ENCODE measurements around the gene JMJD8.

The JMJD8 gene

DNA sequence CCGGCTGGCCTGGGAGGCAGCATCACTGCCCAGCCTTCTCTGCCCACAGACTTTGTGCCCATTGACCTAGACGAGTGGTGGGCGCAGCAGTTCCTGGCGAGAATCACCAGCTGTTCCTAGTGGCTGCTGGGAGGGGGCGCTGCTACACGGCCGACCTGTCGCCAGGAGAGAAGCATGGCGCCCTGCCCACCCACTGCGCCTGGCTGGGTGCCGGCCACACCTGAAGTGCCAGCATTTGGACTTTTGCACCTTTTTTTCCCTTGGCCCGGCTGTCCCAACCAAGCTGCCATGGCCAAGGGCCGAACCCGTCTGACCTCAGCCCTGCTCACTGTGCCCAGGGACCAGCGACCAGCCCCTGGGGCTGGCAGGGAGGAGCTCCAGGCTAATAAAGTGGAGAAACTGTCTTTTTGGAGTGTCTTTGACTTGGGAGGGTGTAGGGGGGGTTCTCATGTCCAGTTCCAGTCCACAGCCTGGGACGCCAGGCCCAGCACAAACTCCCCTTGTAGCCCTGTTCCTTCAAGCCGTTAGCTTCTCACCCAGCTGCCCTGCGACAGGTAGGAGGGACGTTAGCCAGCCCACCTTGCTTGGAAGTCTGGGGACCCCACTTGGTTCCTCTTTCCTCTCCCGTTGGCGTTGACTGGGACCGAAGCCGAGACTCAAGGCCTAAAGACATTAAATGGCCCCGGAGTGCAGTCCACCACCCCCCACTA, 35.9 kb downstream of the JMJD8 start:
- H3K9ac ChIP-seq (ENCODE audit: low read depth in 1 of 2, low read length in 2 of 2) = peak overlapping the region; percentile 72 to 73
- H3K9me3 ChIP-seq (ENCODE audit: control insufficient read depth in 2 of 2, low read length in 2 of 2) = no peaks in the 10 kb centered on the region
- peak overlapping the region; percentile 64 to 72 for H3K4me3 ChIP-seq (ENCODE audit: low read length in 2 of 2)
- H3K4me1 ChIP-seq (ENCODE audit: control insufficient read depth in 2 of 2, insufficient read depth in 2 of 2, low read length in 2 of 2) = peaks cover 50 to 61% of the 10 kb centered on the region in 2 donors
- no peaks in the 10 kb centered on the region for H3K36me3 ChIP-seq (ENCODE audit: control insufficient read depth in 2 of 2, insufficient read depth in 2 of 2, low read length in 2 of 2)
- H3K27ac ChIP-seq (ENCODE audit: low read depth in 2 of 2, low read length in 2 of 2) = peak overlapping the region; percentile 94 to 95
- no peaks in the 10 kb centered on the region for H3K27me3 ChIP-seq (ENCODE audit: control insufficient read depth in 2 of 2, insufficient read depth in 2 of 2, low read length in 2 of 2)

DNA sequence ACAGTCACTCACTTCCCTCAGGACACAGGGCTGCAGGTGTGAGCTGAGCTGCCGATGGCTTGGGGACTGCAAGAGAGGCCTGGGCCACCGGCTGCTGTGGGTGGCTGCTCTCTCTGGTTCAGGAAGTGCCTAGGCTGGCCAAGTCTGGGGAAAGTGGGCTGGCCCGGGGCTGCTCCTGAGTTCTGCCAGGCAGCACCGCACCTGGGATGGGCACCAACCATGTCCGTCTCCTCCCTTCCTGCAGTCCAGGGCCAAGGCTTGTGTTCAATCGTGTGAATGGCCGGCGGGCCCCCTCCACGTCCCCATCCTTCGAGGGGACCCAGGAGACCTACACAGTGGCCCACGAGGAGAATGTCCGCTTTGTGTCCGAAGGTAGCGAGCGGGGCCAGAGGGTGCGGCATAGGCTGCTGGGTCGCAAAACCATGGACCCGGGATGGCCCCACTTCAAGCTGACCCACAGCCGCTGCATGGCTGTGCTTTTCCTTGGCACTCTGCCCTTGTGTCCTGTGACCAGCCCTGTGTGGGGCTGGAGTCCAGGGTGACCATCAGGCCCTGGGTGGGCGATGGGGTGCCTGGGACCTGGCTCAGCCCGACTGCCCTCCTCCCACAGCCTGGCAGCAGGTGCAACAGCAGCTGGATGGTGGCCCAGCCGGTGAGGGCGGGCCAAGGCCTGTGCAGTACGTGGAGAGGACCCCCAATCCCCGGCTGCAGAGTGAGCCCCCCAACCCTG, 36.8 kb downstream of the JMJD8 start:
- Histone ChIP-seq H3K36me3 (ENCODE audit: control insufficient read depth in 2 of 2, insufficient read depth in 2 of 2, low read length in 2 of 2) (no peaks in the 10 kb centered on the region), H3K27ac (ENCODE audit: low read depth in 2 of 2, low read length in 2 of 2) (peak overlapping the region; percentile 94 to 95), H3K4me3 (ENCODE audit: low read length in 2 of 2) (peak overlapping the region; percentile 20 to 45), H3K9ac (ENCODE audit: low read depth in 1 of 2, low read length in 2 of 2) (peak overlapping the region; percentile 60 to 72), H3K27me3 (ENCODE audit: control insufficient read depth in 2 of 2, insufficient read depth in 2 of 2, low read length in 2 of 2) (no peaks in the 10 kb centered on the region), H3K4me1 (ENCODE audit: control insufficient read depth in 2 of 2, insufficient read depth in 2 of 2, low read length in 2 of 2) (peaks cover 58 to 70% of the 10 kb centered on the region in 2 donors), H3K9me3 (ENCODE audit: control insufficient read depth in 2 of 2, low read length in 2 of 2) (no peaks in the 10 kb centered on the region)

DNA sequence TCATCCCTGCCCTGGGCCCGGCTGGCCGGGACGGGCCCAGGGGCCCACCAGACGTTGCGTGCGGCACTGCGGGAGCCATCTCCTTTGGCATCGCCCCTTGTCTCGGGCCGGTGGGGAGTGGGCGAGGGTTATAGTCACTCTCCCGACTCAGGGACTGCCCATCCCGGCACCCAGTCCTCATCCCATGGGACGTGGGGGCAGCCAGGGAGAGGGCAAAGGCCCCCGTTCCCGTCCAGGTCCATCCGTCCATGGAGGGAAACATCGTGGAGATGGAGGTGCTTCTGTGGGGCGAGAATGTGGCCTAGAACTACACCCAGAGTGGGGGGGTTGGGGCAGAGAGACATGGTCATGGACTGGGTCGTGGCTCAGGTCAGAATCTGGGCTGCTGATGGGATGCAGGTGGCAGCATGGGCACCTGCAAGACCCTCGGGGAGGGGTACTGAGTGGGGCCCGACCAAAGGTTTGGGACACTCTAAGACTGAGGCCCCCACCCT, 37.4 kb downstream of the JMJD8 start:
- Histone ChIP-seq H3K9me3 (ENCODE audit: control insufficient read depth in 2 of 2, low read length in 2 of 2) (no peaks in the 10 kb centered on the region), H3K4me3 (ENCODE audit: low read length in 2 of 2) (peak overlapping the region; percentile 3 to 45), H3K4me1 (ENCODE audit: control insufficient read depth in 2 of 2, insufficient read depth in 2 of 2, low read length in 2 of 2) (peaks cover 58 to 70% of the 10 kb centered on the region in 2 donors), H3K27ac (ENCODE audit: low read depth in 2 of 2, low read length in 2 of 2) (peak overlapping the region; percentile 94 to 95), H3K36me3 (ENCODE audit: control insufficient read depth in 2 of 2, insufficient read depth in 2 of 2, low read length in 2 of 2) (no peaks in the 10 kb centered on the region), H3K27me3 (ENCODE audit: control insufficient read depth in 2 of 2, insufficient read depth in 2 of 2, low read length in 2 of 2) (no peaks in the 10 kb centered on the region), H3K9ac (ENCODE audit: low read depth in 1 of 2, low read length in 2 of 2) (peak overlapping the region; percentile 60 to 72)

DNA sequence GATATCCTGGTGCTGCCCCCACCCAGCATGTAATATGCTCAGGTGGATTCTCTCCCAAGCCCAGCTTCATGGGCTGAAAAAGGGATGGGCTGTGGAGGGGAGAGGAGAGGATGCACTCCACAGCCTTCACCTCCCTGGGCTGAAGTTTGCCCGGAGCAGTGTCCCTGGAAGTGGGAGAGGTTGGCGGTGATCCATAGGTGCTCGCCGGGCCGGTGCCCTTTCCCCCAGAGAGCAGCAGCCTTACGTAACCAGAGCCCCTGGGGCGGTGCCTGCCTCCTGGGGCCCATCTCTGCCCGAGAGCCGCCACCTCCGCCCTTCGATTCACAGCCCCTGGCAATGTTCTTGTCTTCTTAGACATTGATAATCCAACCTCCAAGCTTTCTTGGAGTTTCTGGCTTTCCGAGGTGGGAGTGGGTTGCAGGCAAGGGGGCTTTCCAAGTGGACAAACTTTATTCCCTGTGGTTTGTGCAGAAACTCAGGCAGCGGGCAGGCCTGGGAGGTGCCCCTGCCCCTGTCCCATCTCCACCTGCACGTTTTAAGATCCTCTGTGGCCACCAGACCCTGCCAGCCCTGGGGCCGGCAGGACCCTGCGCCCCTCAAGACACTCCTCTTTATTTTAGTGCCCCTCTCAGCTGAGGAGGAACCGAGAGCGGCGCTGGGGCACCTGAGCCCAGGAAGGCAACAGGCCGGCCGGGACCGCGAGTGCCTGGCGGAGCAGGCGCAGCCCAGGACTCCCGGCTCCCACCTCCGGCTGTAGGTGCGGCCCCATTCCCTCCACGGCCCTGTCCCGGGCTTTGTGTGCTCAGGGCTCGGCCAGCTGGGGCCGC, 38.1 kb downstream of the JMJD8 start:
- H3K4me1 ChIP-seq (ENCODE audit: control insufficient read depth in 2 of 2, insufficient read depth in 2 of 2, low read length in 2 of 2) = peaks cover 61 to 70% of the 10 kb centered on the region in 2 donors
- no peaks in the 10 kb centered on the region for H3K36me3 ChIP-seq (ENCODE audit: control insufficient read depth in 2 of 2, insufficient read depth in 2 of 2, low read length in 2 of 2)
- no peaks in the 10 kb centered on the region for H3K9me3 ChIP-seq (ENCODE audit: control insufficient read depth in 2 of 2, low read length in 2 of 2)
- H3K4me3 ChIP-seq (ENCODE audit: low read length in 2 of 2) = peak overlapping the region; percentile 33 to 45
- peak overlapping the region; percentile 94 to 95 for H3K27ac ChIP-seq (ENCODE audit: low read depth in 2 of 2, low read length in 2 of 2)
- H3K27me3 ChIP-seq (ENCODE audit: control insufficient read depth in 2 of 2, insufficient read depth in 2 of 2, low read length in 2 of 2) = no peaks in the 10 kb centered on the region
- peak overlapping the region; percentile 60 to 72 for H3K9ac ChIP-seq (ENCODE audit: low read depth in 1 of 2, low read length in 2 of 2)

DNA sequence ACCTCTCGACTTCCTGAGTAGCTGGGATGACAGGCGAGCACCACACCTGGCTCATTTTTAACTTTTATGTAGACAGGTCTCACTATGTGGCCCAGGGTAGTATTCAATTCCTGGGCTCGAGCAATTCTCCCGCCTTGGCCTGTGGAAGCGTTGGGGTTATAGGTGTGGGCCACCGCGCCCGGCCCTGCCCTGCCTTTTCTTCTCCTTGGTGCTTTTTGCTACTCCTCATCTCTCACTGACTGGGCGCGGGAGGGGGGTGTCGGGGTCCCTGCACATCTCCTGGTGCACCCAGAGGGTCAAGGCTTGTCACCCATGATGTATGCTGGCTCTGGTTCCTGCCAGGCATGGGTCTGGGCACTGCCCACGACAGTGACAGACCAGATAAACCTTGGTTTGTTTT, 39.6 kb downstream of the JMJD8 start:
- Histone ChIP-seq H3K4me1 (ENCODE audit: control insufficient read depth in 2 of 2, insufficient read depth in 2 of 2, low read length in 2 of 2) (peaks cover 57 to 63% of the 10 kb centered on the region in 2 donors), H3K9ac (ENCODE audit: low read depth in 1 of 2, low read length in 2 of 2) (peak overlapping the region in 1 of 2 donors; percentile 24), H3K4me3 (ENCODE audit: low read length in 2 of 2) (peak overlapping the region in 1 of 2 donors; percentile 3), H3K27me3 (ENCODE audit: control insufficient read depth in 2 of 2, insufficient read depth in 2 of 2, low read length in 2 of 2) (no peaks in the 10 kb centered on the region), H3K9me3 (ENCODE audit: control insufficient read depth in 2 of 2, low read length in 2 of 2) (no peaks in the 10 kb centered on the region), H3K27ac (ENCODE audit: low read depth in 2 of 2, low read length in 2 of 2) (peak overlapping the region; percentile 94 to 95), H3K36me3 (ENCODE audit: control insufficient read depth in 2 of 2, insufficient read depth in 2 of 2, low read length in 2 of 2) (no peaks in the 10 kb centered on the region)

DNA sequence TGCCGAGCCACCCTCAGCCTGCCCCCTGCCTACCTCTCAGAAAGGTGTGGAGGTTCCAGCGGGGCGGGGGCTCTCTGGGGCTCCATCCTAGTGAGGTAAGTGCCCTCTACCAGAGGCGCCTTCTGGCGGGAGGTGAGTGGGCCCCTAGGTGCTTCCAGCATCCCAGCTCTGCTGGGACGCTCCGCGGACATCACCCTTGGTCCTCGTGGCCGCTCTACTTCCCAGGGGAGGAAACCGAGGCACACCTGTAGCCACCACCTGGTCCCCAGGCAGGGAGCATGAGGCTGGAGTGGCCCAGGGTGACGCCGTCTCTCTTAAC, 41.1 kb downstream of the JMJD8 start:
- H3K4me3 ChIP-seq (ENCODE audit: low read length in 2 of 2) = peak overlapping the region; percentile 80 to 84
- H3K9ac ChIP-seq (ENCODE audit: low read depth in 1 of 2, low read length in 2 of 2) = peak overlapping the region; percentile 84 to 94
- peaks cover 48 to 51% of the 10 kb centered on the region in 2 donors for H3K4me1 ChIP-seq (ENCODE audit: control insufficient read depth in 2 of 2, insufficient read depth in 2 of 2, low read length in 2 of 2)
- H3K27me3 ChIP-seq (ENCODE audit: control insufficient read depth in 2 of 2, insufficient read depth in 2 of 2, low read length in 2 of 2) = no peaks in the 10 kb centered on the region
- H3K27ac ChIP-seq (ENCODE audit: low read depth in 2 of 2, low read length in 2 of 2) = peak overlapping the region; percentile 91 to 92
- no peaks in the 10 kb centered on the region for H3K9me3 ChIP-seq (ENCODE audit: control insufficient read depth in 2 of 2, low read length in 2 of 2)
- no peaks in the 10 kb centered on the region for H3K36me3 ChIP-seq (ENCODE audit: control insufficient read depth in 2 of 2, insufficient read depth in 2 of 2, low read length in 2 of 2)

DNA sequence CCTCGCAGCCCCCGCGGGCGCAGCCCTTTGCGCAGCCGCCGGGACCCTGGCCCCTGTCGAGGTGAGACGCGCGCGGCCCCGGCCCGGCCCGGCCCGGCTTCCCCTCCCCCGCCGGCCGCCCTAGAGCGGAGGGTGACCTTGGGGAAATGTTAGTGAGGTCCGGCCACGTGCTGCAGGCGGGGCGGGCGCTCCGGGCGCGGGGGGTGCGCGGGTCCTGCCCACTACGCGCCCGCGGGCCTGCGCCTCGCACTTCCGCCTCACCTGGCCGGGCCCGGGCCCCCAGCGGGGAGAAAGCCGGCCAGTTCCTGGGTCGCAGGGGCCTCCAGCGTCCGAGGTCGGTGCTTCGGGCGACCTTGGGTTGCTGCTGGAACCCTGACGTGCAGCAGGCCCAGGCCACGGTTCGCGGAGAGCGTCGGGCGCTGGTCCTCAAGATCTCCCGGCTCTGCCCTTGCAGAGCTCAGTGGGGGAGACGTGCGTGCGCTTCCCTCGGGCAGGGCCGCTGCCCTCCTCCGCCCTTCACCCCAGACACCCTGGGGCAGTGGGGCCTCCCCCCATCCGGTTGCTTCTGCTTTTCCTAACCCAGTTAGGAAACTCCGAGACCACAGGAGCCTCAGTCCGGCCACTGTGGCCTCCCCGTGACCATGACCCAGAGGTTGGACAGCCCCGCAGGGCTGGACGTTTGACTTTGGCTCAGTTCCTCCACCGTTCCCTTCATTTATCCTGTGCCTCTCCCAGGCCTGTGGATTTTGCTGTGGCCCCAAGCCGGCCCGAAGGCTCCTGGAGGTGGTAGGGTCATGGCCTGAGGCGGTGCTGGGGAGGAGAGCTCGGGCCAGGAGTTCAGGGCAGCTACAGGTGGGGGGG, 41.7 kb downstream of the JMJD8 start:
- Histone ChIP-seq H3K27ac (ENCODE audit: low read depth in 2 of 2, low read length in 2 of 2) (peak overlapping the region; percentile 91 to 92), H3K27me3 (ENCODE audit: control insufficient read depth in 2 of 2, insufficient read depth in 2 of 2, low read length in 2 of 2) (no peaks in the 10 kb centered on the region), H3K4me3 (ENCODE audit: low read length in 2 of 2) (peak overlapping the region; percentile 80 to 84), H3K36me3 (ENCODE audit: control insufficient read depth in 2 of 2, insufficient read depth in 2 of 2, low read length in 2 of 2) (no peaks in the 10 kb centered on the region), H3K9me3 (ENCODE audit: control insufficient read depth in 2 of 2, low read length in 2 of 2) (no peaks in the 10 kb centered on the region), H3K4me1 (ENCODE audit: control insufficient read depth in 2 of 2, insufficient read depth in 2 of 2, low read length in 2 of 2) (peaks cover 45 to 51% of the 10 kb centered on the region in 2 donors), H3K9ac (ENCODE audit: low read depth in 1 of 2, low read length in 2 of 2) (peak overlapping the region; percentile 84 to 94)

DNA sequence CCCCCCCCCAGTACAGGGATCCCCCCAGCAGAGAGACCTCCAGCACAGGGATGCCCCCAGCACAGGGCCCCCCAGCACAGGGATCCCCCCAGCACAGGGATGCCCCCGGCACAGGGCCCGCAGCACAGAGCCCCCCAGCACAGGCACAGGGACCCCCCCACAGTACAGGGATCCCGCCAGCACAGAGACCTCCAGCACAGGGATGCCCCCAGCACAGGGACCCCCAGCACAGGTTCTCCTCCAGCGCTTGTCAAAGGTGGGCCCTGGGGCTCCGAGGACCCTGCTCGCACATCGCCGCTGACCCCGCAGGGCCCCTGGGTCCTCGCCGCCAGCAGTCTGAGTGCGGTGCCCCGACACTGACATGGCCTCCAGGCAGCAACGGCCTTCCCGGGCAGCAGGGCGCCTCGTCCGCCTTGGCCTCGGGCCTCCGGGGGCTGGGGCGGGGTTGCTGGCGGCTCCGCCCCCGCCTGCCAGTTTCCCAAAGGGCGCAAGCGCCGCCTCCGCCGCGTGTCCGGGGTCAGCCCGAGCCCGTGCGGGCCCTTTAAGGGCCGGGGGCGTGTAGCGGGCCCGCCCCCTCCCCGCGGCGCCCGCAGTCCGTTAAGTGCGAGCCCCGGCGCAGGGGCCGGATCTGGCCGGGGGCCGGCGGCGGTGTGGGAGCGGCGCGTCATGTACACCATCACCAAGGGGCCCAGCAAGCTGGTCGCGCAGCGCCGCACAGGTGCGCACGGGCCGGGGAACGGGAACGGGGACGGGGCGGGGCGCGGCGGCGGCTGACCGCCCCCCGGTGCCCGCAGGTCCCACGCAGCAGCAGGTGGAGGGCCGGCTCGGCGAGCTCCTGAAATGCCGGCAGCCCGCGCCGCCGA, 42.6 kb downstream of the JMJD8 start, which contains the start of gene MCRIP2:
MCRIP2 (plus strand) TSS at position 503 of the 863 bp plus-strand sequence; CDS start at position 667, 164 bp downstream.
- Histone ChIP-seq H3K9ac (ENCODE audit: low read depth in 1 of 2, low read length in 2 of 2) (peak within 1 kb of the TSS; percentile 88 to 94), H3K27me3 (ENCODE audit: control insufficient read depth in 2 of 2, insufficient read depth in 2 of 2, low read length in 2 of 2) (no peaks in the 10 kb centered on the region), H3K36me3 (ENCODE audit: control insufficient read depth in 2 of 2, insufficient read depth in 2 of 2, low read length in 2 of 2) (no peaks in the 10 kb centered on the region), H3K4me3 (ENCODE audit: low read length in 2 of 2) (peak within 1 kb of the TSS; percentile 80 to 84), H3K27ac (ENCODE audit: low read depth in 2 of 2, low read length in 2 of 2) (peak within 1 kb of the TSS; percentile 91 to 92), H3K4me1 (ENCODE audit: control insufficient read depth in 2 of 2, insufficient read depth in 2 of 2, low read length in 2 of 2) (peaks cover 39 to 44% of the 10 kb centered on the region in 2 donors), H3K9me3 (ENCODE audit: control insufficient read depth in 2 of 2, low read length in 2 of 2) (no peaks in the 10 kb centered on the region)

All from mucosa of rectum (tissue), 2 donors.